ENCODE results near the gene RPS28. TPM values are rescaled to one million over a fixed set of nuclear protein-coding genes. Genes with fewer than 3 reads are reported as not detected.

The RPS28 gene
- total RNA-seq, 1 donor from 2014 or later, result 1,552 TPM

GRCh38 chr19:8319807-8320520 lies 1.3 kb upstream of the RPS28 start:
- Mint-ChIP-seq H3K27ac (peak overlapping the region; percentile 98), H3K36me3 (ENCODE audit: insufficient read depth) (peaks cover 6% of the 10 kb centered on the region), H3K9me3 (ENCODE audit: low read depth) (no peaks in the 10 kb centered on the region), H3K4me1 (ENCODE audit: low read depth) (peaks cover 17% of the 10 kb centered on the region), H3K27me3 (no peaks in the 10 kb centered on the region), H3K4me3 (ENCODE audit: low read depth) (peak overlapping the region; percentile 99)
- TF ChIP-seq CTCF (IDR thresholded peaks at IDR 0.05; ENCODE audit: unreplicated experiment), result no peak
- DNase-seq (ENCODE audit: low spot score, unreplicated experiment), result no peak

GRCh38 chr19:8320564-8321066 lies 681 bp upstream of the RPS28 start:
- no peaks in the 10 kb centered on the region for H3K9me3 Mint-ChIP-seq (ENCODE audit: low read depth)

GRCh38 chr19:8321986-8322637 lies 816 bp downstream of the RPS28 start:
- no peak for TF ChIP-seq CTCF (IDR thresholded peaks at IDR 0.05; ENCODE audit: unreplicated experiment)
- Mint-ChIP-seq H3K36me3 (ENCODE audit: insufficient read depth) (peaks cover 6% of the 10 kb centered on the region), H3K27ac (peak overlapping the region; percentile 98), H3K27me3 (peaks cover 5% of the 10 kb centered on the region), H3K4me3 (ENCODE audit: low read depth) (peak overlapping the region; percentile 99), H3K9me3 (ENCODE audit: low read depth) (peaks cover 4% of the 10 kb centered on the region), H3K4me1 (ENCODE audit: low read depth) (peaks cover 17% of the 10 kb centered on the region)
- no peak for DNase-seq (ENCODE audit: low spot score, unreplicated experiment)

More at GRCh38 chr19:8320564-8321066, 681 bp upstream of the RPS28 start:
- Mint-ChIP-seq H3K4me3 (ENCODE audit: low read depth) (peak overlapping the region; percentile 99), H3K27ac (peak overlapping the region; percentile 98), H3K36me3 (ENCODE audit: insufficient read depth) (peaks cover 6% of the 10 kb centered on the region), H3K4me1 (ENCODE audit: low read depth) (peaks cover 17% of the 10 kb centered on the region), H3K27me3 (no peaks in the 10 kb centered on the region)
- TF ChIP-seq CTCF (IDR thresholded peaks at IDR 0.05; ENCODE audit: unreplicated experiment), result no peak
- DNase-seq (ENCODE audit: low spot score, unreplicated experiment), result no peak

- DNase-seq (ENCODE audit: low spot score, unreplicated experiment), result no peak
- H3K4me1 Mint-ChIP-seq (ENCODE audit: low read depth), result peaks cover 17% of the 10 kb centered on the region
- peaks cover 6% of the 10 kb centered on the region for H3K27me3 Mint-ChIP-seq
- no peak for TF ChIP-seq CTCF (IDR thresholded peaks at IDR 0.05; ENCODE audit: unreplicated experiment)
- peak overlapping the region; percentile 98 for H3K27ac Mint-ChIP-seq
- H3K4me3 Mint-ChIP-seq (ENCODE audit: low read depth), result peak overlapping the region; percentile 99
- H3K9me3 Mint-ChIP-seq (ENCODE audit: low read depth), result peaks cover 4% of the 10 kb centered on the region
- peaks cover 6% of the 10 kb centered on the region for H3K36me3 Mint-ChIP-seq (ENCODE audit: insufficient read depth)
These were observed 1.3 kb downstream of the RPS28 start for GRCh38 chr19:8322638-8322997.

- peaks cover 16% of the 10 kb centered on the region for H3K27me3 Mint-ChIP-seq
- no peak overlapping the region for H3K4me3 Mint-ChIP-seq (ENCODE audit: low read depth)
- peaks cover 17% of the 10 kb centered on the region for H3K4me1 Mint-ChIP-seq (ENCODE audit: low read depth)
These were observed 2.5 kb downstream of the RPS28 start for GRCh38 chr19:8323781-8324185.

More at GRCh38 chr19:8323781-8324185, 2.5 kb downstream of the RPS28 start:
- Mint-ChIP-seq H3K9me3 (ENCODE audit: low read depth) (peaks cover 4% of the 10 kb centered on the region), H3K36me3 (ENCODE audit: insufficient read depth) (peaks cover 6% of the 10 kb centered on the region), H3K27ac (no peak overlapping the region)
- TF ChIP-seq CTCF (IDR thresholded peaks at IDR 0.05; ENCODE audit: unreplicated experiment), result no peak
- DNase-seq (ENCODE audit: low spot score, unreplicated experiment), result no peak
